ENCODE measurements around the gene TMEM135.
"Not testable (repeated sequence)": the region's sequence is repeated elsewhere in the genome, so short reads cannot be mapped to it uniquely, and the experiment has no call there.

Gene TMEM135

DNA sequence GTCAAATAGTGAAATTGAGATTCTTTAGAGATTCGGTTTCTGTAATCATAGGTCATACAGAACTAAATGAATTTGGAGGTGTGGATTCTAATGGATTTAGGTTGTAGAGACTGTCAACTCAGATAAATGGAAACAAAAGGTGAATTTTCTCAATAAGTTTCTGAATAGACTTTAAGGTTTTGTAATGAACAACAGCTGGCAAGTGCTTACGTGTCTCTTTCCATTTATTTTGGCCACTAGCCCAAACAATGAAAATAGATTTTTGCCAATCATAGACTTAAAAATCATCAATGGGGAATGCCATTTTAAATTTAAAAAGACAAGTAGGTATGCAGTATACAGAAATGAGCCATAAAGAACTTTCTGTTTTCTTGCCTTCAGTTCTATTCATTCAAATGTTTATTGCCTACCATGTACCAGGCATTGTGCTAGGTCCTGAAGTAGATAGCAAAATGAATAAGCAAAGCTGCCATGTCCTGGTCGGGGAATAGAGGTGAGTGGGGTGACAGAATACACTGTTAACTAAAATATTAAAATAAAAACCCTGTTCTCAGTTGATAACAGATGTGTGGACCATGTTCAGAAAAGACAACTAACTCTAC lies 16.9 kb upstream of the TMEM135 start:
- DNase-seq, result no peak

DNA sequence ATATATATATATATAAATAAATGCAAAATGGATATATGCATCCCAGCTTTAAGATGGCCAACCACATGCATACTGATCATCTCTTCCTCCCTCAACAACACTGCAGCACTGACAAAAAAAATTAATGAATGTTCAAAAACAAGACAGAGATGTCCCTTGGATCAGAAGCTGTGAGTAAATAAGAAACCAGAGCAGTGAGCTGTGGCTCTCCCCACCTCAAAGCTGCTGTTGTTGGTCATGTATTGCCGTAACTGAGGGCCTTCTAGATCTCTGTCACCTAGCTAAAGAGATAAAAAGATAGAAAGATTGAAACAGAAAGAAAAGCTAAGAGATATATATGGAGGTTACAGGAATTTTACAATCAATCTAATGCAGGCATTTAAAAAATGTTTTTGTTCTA lies 15.5 kb upstream of the TMEM135 start:
- no peak for DNase-seq

DNA sequence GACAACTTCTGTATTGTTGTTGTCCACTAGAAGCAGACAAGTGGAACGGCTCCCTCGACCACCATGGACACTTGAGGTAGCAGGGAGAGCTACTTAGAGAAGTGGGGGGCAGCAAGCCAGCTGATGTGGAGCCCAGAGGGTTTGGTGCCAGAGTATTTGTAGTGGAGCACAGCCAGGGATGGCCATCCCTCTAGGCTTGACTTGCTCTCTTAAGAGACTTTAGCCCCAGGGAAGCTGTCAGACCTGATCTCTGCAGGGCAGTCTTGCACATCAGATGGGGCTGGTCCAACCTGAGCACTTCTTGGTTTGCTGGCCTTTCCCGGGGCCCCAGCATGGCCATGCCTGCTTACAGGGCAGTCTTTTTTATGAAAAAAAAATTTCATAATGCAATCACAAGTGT lies 15.0 kb upstream of the TMEM135 start:
- DNase-seq, result no peak

DNA sequence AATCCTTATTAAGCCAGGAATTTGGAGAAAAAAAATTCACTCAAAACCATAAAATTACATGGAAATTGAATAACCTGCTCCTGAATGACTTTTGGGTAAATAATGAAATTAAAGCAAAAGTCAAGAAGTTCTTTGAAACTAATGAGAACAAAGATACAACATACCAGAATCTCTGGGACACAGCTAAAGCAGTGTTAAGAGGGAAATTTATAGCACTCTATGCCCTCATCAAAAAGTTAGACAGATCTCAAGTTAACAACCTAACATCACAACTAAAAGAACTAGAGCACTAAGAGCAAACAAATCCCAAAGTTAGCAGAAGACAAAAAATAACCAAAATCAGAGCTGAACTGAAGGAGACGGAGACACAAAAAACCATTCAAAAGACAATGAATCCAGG lies 11.3 kb upstream of the TMEM135 start:
- not testable (repeated sequence) for DNase-seq

DNA sequence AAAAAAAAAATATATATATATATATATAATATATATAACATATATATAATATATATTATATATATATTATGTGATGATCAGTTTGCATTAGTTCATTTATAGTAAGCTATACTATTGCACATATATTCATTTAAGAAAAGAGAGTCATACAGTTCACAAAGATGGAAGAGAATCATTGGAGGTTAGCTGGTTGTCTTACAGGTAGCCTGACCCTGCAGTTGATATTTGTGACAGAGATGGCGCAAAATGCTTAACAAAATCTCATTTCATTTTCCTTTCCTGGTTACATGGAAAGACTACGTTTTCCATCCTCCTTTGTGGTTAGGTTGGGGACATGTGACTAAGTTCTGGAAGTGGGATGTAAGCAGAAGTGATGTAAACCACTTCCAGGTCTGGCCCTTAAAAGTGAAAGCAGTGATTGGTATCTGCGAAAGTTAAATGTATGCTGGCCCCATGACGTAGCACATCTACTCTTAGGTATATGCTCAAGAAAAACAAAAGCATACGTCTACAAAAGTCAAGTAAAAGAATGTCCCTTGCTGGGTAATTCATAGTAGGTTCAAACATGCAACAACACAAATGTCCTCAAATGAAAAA lies 7.2 kb upstream of the TMEM135 start:
- no peak for DNase-seq

DNA sequence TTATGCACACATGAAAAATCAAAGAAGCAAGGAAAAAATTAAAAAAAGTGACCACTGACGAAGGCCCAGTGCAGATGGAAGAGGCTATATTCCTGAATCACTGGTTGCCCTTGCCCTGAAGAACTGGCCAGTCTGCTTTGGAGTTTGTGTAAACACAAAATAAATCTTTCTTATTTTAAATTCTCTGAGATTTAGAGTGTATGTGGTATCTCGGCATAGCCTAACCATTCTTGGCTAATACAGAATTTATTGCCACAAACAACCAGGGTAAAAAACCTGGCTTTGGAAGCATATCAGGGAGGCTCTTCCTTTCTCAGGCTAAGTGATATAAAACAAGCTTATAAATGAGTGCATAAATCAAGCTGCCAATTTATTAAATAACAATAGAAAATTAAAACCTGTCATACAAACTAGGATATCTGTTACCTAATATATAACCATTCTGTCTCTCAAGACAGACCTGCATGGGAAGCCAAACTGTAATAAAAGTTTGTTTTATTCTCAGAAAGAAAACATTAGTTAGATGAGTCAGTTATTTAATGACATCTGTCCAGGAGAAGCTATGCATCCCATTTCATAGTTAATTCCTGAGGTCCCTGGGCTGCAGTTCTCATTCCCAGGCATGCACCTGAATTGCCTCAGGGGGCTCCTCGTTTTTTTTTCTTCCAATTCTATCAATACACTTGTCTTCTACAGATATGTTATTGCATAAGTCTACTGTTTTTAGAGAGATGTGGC lies 6.1 kb upstream of the TMEM135 start:
- DNase-seq, result no peak

DNA sequence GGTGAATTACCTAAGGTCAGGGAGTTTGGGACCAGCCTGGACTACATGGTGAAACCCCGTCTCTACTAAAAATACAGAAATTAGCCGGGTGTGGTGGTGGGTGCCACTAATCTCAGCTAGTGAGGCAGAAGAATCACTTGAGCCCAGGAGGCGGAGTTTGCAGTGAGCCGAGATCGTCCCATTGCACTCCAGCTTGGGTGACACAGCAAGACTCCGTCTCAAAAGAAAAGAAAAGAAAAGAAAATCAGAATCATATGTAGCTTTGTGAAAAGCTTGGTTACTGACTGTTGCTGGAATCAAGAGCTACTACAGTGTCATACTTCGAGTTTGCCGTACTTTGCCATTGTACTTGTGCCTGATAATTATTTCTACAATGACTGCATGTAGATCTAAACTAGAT lies 4.2 kb upstream of the TMEM135 start:
- DNase-seq, result no peak

DNA sequence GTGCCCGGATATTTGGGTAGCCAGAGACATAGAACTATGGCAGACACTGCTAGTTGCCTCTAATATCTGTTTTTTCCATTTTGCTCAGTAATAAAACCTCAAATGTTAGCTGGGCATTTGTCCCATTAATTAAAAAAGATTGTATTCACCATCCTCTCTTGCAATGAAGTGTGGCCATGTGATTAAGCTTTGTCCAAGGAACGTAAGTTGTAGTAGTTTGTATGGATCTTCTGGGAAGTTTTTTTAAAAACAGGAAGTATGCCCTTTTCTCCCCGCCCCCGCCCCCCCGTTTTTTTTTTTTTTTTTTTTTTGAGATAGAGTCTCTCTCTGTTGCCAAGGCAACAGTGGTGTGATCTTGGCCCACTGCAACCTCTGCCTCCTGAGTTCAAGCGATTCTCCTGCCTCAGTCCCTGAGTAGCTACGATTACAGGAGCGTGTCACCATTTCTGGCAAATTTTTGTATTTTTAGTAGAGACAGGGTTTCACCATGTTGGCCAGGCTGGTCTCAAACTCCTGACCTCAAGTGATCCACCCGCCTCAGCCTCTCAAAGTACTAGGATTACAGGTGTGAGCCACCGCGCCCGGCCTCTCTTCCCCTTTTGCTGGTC lies 1.7 kb upstream of the TMEM135 start:
- no peak for DNase-seq

DNA sequence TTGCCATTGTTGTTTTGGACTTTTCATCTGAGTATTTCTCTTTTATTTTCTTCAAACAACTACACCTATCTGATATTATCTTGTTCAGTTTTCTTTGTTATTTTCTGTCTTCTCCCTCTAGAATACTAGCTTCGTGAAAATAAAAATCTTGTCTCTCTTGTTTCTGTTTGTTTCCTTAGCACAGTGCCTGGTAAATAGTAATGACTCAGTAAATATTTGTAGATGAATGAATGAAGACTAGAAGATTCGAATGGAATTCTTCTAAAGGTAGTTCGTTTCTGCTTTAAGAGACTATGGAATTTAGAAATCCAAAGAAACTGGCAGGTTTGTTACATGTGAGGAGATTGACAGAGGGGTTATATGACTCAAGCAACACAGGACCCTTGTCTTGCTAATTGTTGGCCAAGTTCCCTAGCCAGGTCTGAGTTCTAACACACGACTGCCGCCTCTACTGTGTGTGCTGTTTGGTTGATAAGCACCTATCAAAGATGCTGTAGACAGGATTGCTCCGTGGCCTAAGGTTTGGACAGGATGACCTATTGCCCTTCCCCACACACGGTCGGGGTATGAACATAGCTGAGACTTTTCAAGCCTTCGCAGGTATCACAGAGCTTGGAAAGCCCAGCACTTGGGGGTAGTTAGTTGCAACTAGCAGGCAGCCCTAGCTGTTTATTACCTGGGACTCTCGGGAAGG lies 831 bp upstream of the TMEM135 start:
- DNase-seq, result peak in 1 of 2 donors; percentile 44

DNA sequence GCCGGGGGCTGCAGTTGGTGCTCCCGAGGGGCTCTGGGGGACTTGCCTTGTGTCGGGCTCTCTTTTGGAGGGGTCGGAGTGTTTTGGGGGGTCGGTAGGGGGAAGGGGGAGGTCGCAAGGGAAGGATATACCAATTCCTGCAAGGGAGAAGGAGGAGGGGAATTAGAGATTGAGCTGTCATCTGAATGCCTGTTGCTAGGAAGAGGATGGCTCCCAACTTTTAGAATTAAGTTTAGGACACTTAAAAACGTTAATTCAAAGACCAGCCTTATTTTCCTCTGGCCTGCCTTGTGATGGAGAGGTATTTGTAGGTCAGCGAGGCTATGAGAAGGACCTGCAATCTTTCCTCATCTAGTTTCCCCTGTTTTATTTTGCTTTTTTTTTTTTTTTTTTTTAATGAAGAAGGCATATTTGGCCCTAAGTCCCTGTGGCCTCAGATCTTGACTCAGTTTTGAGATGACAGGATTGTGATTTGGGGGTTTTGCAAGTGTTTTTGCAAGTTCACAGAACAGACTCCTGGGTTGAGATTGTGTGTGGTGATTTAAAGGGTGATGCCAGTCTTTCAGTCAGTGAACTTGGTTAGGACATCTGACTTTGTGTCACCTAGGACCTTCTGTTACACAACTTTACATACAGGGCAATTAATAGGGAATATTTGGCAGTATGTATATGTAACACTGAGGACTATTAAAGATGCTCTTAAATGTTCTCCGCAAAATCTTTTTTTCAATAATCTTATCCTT lies 672 bp downstream of the TMEM135 start:
- DNase-seq, result peak in 1 of 2 donors; percentile 24

DNA sequence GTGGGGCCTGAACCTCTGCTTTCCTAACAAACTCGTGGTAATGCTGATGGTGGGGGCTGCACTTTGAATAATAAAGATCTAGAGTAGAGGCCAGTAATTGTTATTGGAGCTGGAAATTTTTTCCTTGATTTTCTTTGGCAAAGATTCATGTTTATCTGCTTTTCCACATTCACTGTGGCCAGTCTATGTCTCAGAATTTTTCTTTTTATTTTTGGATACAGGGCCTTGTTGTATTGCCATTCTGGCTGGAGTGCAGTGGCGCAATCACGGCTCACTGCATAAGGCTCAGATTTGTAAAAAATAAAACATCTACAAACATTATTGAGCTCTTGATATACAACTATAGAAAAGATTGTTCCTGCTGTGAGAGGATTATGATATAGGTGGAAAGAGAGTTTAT lies 1.6 kb downstream of the TMEM135 start:
- no peak for DNase-seq

DNA sequence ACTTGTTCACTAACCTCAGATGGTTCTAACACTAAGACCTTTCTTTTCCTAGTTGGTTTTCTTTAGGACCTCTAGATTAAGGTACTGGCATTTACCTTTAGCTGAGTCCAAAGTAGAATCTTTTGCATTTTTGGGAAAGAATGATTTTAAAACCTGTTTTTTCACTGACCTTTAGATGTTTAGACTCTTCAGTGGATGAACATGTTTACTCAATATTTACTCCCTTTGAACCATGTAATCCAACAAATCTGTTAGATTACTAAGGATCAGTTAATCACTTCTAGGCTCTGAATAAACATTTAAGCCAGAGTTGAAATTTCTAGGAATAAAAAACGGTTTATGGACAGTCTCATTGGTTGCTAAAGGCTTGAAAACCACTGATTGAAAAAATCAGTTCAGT lies 6.2 kb downstream of the TMEM135 start:
- no peak for DNase-seq

DNA sequence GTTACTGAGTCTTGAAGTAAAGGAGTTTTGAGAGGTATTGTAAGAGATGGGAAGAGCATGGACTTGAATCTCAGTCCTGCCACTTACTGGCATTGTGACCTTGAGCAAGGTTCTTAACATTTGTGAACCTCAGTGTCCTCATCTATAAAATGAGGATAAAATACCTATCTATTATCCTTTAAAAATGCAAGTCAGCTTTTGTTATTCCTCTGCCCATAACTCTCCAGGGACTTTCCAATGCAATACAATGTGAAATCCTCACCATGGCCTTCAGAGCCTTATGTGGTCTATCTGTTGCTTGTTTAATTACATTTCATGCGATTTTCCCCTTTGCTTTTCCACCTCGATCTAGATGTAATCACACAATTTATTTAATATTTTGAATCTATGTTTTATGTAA lies 9.1 kb downstream of the TMEM135 start:
- DNase-seq, result no peak

DNA sequence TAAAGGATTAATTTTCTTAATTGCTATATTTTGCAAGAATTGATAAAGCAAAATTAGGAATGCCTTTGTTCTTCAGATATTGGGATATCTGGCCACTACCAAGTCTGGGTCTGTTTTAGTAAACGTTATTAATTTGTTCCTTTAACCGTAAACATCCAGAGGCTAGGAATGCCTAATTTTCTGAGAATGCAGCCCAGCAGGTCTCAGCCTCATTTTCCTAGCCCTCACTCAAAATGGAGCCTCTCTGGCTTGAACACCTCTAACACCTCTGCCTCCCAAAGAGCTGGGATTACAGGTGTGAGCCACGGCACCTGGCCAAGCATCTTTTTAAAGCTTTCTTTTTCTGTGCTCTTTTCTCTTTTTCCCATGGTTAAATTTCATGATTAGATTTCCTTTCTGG lies 18.4 kb downstream of the TMEM135 start:
- no peak for DNase-seq

DNA sequence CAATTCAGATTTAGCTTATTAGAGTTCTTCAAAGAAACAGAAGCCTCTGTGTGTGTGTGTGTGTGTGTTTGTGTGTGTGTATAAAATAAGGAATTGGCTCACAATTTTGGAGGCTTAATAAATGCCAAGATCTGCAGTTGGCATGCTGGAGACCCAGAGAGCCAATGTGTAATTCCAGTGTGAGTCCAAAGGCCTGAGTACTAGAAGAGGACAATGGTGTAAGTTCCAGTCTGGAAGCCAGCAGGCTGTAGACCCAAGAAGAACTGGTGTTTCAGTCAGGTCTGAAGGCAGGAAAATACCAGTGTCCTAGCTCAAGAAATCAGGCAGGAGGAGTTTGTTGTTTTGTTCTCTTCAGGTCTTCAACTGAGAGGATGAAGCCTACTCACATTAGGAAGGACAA lies 20.0 kb downstream of the TMEM135 start:
- DNase-seq, result no peak

DNA sequence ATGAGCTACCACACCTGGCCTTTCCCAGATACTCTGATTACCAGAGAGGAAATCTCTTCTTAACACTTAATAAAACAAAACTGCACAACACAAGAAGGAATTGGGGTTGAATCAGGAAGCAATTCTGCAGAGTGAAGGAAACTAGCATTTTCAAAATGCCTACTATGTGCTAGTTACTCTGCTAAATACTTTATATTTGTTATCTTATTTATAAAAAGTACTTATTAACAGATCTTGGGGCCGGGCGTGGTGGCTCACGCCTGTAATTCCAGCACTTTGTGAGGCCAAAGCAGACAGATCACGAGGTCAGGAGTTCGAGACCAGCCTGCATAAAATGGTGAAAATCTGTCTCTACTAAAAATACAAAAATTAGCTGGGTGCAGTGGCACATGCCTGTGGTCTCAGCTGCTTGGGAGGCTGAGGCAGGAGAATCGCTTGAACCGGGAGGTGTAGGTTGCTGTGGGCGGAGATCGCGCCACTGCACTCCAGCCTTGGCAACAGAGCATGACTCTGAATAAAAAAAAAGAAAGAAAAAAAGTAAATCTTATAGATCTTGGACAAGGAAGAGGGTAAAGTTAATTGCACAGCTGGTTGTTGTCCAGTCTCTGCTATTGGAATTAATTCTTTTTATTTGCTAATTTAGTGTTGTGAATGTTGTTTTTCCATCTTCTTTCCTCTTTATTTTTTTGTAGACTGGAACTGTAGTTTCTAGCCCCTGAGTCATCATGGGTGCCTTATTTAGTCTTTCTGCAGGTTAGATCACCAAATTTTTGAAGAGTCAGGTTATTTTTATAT lies 22.1 kb downstream of the TMEM135 start:
- DNase-seq, result no peak

DNA sequence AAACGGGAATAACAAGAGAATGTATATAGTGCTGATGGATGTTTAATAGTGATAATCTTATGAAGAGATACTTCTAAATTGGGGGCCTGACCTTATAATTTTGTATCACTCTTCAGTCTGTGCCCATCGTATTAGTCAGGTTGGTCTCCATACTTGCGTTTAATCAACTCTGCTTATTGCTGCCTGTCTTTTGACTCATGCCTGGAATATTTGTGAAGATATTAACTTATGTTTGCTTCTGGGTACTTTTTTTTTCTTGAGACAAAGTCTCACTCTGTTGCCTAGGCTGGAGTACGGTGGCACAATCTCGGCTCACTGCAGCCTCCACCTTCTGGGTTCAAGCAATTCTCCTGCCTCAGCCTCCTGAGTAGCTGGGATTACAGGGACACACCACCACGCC lies 24.0 kb downstream of the TMEM135 start:
- no peak for DNase-seq

DNA sequence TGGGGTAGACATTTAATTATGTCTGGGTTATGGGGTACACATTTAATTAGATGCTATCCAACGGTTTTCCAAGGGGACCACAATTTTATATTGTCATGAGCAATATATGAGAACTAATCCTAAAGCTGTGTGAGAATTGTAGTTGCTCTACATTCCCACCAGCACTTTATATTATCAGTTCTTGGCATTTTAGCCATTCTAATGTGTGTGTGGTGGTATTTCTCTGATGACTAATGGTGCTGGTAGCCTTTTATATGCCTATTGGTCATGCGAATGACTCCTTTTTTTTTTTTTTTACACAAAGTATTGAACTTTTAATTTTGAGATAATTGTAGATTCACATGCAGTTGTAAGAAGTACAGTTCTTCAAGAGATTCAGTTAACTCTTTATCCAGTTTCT lies 26.2 kb downstream of the TMEM135 start:
- no peak for DNase-seq

DNA sequence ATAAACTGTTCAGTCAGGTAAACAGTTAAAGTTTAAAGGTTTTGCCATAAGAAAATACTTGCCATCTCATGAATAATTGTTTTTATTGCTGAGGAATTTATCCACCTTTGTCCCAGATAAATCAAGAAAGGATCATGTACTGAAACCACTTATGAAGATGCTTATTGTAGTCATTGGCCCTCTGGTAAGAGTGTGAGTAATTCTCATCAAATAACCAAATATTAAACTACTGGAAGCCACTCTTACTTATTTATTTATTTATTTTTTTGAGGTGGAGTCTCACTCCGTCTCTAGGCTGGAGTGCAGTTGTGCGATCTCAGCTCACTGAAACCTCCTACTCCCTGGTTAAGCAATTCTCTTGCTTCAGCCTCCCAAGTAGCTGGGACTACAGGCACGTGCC lies 35.1 kb downstream of the TMEM135 start:
- no peak for DNase-seq

DNA sequence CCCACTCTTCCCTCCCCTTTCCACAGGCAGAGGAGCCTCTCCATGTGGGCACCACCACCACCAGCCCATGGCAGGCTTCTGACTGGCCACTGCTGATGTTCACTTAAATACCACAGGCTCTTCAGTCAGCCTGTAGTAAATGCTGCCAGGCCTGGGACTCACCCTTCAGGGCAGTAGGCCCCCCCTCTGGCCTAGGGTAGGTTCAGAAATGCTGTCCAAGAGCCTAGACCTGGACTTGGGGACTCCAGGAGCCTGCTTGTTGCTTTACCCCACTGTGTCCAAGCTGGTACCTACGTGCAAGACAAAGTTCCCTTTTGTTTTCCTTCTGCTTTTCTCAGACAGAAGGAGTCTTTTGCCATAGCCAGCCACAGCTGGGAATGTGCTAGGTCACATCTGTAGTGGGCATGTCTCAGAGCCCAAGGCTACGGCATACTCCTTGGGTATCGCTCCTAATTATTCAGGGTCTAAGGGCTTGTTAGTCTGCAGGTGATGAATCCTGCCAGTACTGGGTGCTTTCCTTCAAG lies 38.6 kb downstream of the TMEM135 start:
- DNase-seq, result no peak

DNA sequence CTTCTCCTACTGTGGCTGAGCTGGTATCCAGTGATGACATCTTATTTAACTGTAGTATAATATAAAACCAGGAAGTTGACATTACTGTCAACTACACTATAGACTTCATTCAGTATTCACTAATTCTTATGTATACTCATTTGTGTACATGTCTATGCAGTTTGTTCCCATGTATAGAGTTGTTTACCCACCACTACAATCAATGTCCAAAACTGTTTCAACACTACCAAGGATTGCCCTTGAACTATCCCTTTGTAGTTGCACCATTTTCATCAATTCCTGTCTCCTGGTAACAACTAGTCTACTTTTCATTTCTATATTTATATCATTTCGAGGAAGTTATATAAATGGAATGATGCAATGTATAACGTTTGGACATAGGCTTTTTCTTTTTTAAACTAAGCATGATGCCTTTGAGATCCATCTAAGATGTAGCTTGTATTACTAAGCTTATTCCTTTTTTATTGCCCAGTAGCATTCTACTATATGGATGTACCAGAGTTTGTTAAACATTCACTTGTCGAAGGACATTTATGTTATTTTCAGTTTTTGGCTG lies 39.2 kb downstream of the TMEM135 start:
- DNase-seq, result no peak

Measured in hippocampal formation (tissue), 2 donors.